ENCODE data around the gene SLC2A9. TPM values are rescaled to one million over a fixed set of nuclear protein-coding genes. Genes with fewer than 3 reads are reported as not detected.
A peak's percentile ranks its signal among the peaks of the same experiment; 100 is the strongest.

Gene SLC2A9
- total RNA-seq, 4 donors from 2014 or later, result 0.46 to 10.1 (median 3.1) TPM

- peak in 1 of 2 donors; percentile 46 for DNase-seq (ENCODE audit: low spot score in 2 of 2)
- no peak overlapping the region for H3K4me3 ChIP-seq (ENCODE audit: low read depth, poor library complexity, severe bottlenecking)
- TF ChIP-seq, protein P1, sequence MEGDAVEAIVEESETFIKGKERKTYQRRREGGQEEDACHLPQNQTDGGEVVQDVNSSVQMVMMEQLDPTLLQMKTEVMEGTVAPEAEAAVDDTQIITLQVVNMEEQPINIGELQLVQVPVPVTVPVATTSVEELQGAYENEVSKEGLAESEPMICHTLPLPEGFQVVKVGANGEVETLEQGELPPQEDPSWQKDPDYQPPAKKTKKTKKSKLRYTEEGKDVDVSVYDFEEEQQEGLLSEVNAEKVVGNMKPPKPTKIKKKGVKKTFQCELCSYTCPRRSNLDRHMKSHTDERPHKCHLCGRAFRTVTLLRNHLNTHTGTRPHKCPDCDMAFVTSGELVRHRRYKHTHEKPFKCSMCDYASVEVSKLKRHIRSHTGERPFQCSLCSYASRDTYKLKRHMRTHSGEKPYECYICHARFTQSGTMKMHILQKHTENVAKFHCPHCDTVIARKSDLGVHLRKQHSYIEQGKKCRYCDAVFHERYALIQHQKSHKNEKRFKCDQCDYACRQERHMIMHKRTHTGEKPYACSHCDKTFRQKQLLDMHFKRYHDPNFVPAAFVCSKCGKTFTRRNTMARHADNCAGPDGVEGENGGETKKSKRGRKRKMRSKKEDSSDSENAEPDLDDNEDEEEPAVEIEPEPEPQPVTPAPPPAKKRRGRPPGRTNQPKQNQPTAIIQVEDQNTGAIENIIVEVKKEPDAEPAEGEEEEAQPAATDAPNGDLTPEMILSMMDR (IDR thresholded peaks at IDR 0.05), result no peak
- TF ChIP-seq POLR2A (IDR thresholded peaks at IDR 0.05), result no peak
- intact Hi-C loops (cut with DNase I; ENCODE audit: low total_unique reads), result no loop called here
- 56 to 57% methylated on average over 4 of the region's 4 CpGs for WGBS, 2 donors
Observed at GRCh38 chr4:10028910-10029309, 7.6 kb upstream of the SLC2A9 start.

- peak in 1 of 2 donors; percentile 52 for DNase-seq (ENCODE audit: low spot score in 2 of 2)
- no peak overlapping the region for H3K4me3 ChIP-seq (ENCODE audit: low read depth, poor library complexity, severe bottlenecking)
- intact Hi-C loops (cut with DNase I; ENCODE audit: low total_unique reads), result no loop called here
- no peak for TF ChIP-seq POLR2A (IDR thresholded peaks at IDR 0.05)
- WGBS, 2 donors, result 72 to 73% methylated on average over 9 of the region's 9 CpGs
Observed at GRCh38 chr4:10026485-10026884, 5.2 kb upstream of the SLC2A9 start.

DNA sequence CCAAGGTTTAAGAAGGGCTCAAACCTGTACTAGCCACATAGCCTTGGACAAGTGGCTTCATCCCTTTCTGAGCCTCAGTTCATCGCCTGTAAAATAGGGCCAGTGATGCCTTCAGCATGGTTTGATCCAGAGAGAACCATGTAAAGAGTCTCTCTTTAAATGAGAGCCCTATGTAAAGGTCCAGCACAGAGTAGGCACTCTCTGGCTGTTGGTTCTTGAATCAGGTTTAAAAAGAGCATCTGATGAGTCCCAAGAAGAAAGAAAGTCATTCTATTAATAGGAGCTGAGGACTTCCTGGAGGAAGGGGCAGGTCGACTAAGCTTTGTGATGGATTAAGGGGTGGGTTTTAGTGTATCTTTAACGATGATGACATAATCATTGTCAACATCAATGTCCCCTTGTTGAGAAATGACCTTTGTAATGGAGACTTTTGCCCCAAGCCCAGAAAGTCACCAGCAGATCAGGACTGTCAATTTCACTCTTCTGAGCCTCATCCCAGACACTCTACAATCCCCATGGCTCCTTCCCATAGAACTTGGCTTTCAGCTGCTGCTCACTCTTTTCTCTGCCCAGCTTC, 4.0 kb upstream of the SLC2A9 start:
- WGBS, 2 donors, result 85 to 91% methylated on average over 3 of the region's 3 CpGs
- TF ChIP-seq, protein P1 (IDR thresholded peaks at IDR 0.05), result no peak
- no peak for TF ChIP-seq POLR2A (IDR thresholded peaks at IDR 0.05)
- DNase-seq (ENCODE audit: low spot score in 2 of 2), result peak in 1 of 2 donors; percentile 5
- no peak overlapping the region for H3K4me3 ChIP-seq (ENCODE audit: low read depth, poor library complexity, severe bottlenecking)
- intact Hi-C loops (cut with DNase I; ENCODE audit: low total_unique reads), result no loop called here

DNA sequence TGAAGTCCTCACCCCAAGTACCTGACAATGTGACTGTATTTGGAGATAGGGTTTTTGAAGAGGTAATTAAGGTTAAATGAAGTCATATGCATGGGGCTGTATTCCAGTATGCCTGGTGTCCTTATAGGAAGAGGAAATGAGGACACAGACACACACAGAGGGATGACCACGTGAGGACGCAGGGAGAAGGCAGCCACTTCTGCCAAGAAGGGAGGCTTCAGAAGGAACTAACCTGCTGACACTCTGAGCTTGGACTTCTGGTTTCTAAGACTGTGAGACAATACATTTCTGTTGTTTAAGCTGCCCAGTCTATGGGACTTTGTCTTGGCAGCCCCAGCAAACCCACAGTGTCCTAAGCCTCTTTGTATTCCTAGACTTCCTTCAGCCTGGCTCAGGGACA, 3.0 kb upstream of the SLC2A9 start:
- peak in 1 of 2 donors; percentile 68 for DNase-seq (ENCODE audit: low spot score in 2 of 2)
- intact Hi-C loops (cut with DNase I; ENCODE audit: low total_unique reads), result no loop called here
- no peak for TF ChIP-seq POLR2A (IDR thresholded peaks at IDR 0.05)
- TF ChIP-seq, protein P1 (IDR thresholded peaks at IDR 0.05), result no peak
- 66 to 73% methylated on average over 2 of the region's 2 CpGs for WGBS, 2 donors
- H3K4me3 ChIP-seq (ENCODE audit: low read depth, poor library complexity, severe bottlenecking), result no peak overlapping the region

- intact Hi-C loops (cut with DNase I; ENCODE audit: low total_unique reads), result no loop called here
- DNase-seq (ENCODE audit: low spot score in 2 of 2), result peak in 1 of 2 donors; percentile 76
- WGBS, 2 donors, result 67 to 83% methylated on average over 7 of the region's 7 CpGs
Observed at GRCh38 chr4:10023806-10024205, 2.5 kb upstream of the SLC2A9 start.

DNA sequence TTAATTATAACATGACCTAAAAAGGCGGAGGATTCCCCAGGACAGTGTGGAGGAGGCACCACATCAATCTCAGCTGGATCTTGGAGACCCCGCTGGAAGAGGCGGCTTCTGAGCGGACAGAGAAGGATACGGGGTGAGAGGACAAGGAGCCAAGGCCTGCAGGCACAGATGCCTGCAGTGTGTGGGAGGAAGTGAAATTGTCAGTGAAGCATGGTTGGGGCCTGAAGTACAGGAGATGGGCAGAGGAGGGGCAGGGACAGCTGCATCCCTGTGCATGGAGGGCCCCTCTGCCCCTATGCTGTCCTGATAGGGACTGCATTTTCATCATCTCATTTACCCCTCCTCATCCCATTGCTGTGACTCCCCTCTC, 1.7 kb upstream of the SLC2A9 start:
- WGBS, 2 donors, result 77 to 90% methylated on average over 5 of the region's 5 CpGs
- intact Hi-C loops (cut with DNase I; ENCODE audit: low total_unique reads), result no loop called here
- no peak overlapping the region for H3K4me3 ChIP-seq (ENCODE audit: low read depth, poor library complexity, severe bottlenecking)
- peak in 1 of 2 donors; percentile 62 for DNase-seq (ENCODE audit: low spot score in 2 of 2)
- TF ChIP-seq POLR2A (IDR thresholded peaks at IDR 0.05), result no peak
- TF ChIP-seq, protein P1 (IDR thresholded peaks at IDR 0.05), result no peak

More at GRCh38 chr4:10023806-10024205, 2.5 kb upstream of the SLC2A9 start:
- TF ChIP-seq POLR2A (IDR thresholded peaks at IDR 0.05), result no peak
- TF ChIP-seq, protein P1 (IDR thresholded peaks at IDR 0.05), result no peak
- H3K4me3 ChIP-seq (ENCODE audit: low read depth, poor library complexity, severe bottlenecking), result no peak overlapping the region
